Stimulated activated naive CD4-positive, alpha-beta T cell treated with Interleukin-2 at 50 U/mL for 16 hours (primary cell): ENCODE data around the gene TMEM37.

ENCODE experiments used
- DNase-seq: peaks from one replicate; lab custom pipeline; 2025; lab: John Stamatoyannopoulos, UW

The TMEM37 gene

DNA sequence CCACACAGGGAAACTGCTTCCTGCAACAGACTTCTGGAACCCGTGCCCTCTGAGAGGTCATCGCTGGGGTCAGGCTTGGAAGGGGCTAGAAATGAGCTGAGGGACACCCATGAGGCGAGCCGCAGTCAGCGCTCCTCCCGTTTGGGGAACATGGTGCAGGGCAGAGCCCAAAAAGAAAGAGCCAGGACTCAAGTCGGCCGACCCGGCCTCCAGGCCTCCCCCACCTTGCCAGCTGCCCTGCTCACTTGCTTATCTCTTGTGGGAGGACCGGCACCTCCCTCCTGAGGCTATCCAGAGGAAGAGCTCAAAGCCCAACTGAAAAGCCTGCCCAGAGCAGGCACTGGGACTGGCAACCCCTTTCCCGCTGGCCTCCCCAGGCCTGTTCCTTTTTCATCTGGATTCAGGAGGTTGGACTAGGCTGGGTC, 49.1 kb downstream of the TMEM37 start:
- DNase-seq: no peak

DNA sequence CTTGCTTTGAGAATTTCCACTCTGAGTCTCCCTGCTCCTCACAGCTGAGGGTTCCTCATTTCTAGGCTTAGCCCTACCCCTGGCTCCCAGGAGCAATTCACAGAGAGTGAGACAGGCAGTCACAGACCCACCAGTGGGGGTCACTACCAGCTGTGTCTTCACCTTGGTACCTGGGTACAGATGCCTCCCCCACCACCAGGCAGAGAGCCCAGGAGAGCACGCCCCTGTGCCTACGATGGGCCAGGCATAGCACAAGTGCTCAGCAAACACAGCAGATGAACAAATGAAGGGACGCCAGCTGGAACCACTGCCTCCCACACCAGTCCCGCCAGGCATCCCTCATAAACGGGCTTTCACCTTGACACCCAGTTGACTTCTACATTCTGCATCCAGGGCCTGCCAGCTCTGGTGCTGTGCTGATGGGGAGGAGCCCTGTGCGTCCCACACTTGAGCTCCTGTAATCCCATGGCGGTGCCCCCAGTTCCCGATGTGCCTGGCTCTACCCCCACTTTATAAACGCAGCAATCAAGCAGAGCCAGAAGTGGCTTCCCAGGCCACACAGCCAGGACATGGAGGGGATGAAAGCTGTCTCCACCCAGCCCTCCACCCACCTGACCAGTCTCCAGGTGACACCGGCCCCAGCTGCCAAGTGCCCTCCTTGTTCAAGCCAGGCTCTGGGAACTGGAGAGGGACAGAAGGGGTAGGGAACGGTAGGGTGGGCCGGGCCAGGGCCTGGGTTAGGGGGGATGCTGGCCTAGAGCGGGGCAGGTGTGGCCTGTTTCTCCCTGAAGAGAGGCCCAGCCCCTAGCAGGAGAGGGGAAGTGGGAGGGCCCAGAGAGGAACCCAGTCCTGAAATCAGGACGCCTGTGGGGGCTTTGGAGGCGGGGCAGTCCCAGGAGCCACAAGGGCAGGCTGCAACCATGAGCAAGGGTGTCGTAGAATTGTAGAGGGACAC, 50.1 kb downstream of the TMEM37 start:
- no peak for DNase-seq

- no peak for DNase-seq
Measured at GRCh38 chr2:119482481-119483394, 51.1 kb downstream of the TMEM37 start.

GRCh38 chr2:119483395-119483753, 51.7 kb downstream of the TMEM37 start:
- DNase-seq: no peak

- no peak for DNase-seq
Measured at GRCh38 chr2:119483896-119484718, 52.5 kb downstream of the TMEM37 start.

- no peak for DNase-seq
Measured at GRCh38 chr2:119484834-119485233, 53.2 kb downstream of the TMEM37 start.

DNA sequence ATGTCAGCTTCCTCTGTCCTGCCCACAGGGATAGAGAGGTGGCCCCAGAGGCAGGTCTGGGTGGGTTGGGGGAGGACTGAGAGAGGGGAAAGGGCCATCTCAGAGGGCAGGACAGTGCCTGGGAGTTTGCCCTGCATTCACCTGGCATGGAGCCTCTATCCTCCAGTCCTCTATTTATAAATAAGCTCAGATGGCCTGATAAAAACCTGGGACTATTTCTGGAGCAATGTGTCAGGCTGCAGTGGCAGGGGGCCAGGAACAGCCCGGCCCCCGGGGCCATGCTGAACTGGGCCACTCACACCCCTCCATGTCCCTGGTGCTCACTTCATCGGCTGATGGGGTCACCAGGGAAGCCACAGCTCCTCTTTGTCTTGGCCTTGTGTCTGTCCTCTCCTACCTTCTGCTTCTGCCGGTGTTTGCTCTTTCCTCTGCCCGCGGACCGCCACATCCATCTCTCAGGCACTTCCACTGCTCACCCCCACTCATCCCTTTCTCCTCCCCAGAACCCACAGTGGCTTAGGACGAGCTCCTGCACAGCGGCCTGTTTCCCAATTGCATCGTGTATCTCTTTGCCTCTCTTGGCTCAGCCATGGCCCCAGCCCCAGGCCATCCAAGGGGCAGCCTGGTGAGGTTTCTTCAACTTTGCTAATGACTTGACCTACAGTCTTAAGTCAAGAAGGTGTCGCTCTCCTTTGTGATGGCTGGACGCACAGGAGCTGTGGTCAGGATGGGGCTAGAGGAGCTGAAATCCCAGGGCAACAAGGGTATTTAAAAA, 53.9 kb downstream of the TMEM37 start:
- no peak for DNase-seq

DNA sequence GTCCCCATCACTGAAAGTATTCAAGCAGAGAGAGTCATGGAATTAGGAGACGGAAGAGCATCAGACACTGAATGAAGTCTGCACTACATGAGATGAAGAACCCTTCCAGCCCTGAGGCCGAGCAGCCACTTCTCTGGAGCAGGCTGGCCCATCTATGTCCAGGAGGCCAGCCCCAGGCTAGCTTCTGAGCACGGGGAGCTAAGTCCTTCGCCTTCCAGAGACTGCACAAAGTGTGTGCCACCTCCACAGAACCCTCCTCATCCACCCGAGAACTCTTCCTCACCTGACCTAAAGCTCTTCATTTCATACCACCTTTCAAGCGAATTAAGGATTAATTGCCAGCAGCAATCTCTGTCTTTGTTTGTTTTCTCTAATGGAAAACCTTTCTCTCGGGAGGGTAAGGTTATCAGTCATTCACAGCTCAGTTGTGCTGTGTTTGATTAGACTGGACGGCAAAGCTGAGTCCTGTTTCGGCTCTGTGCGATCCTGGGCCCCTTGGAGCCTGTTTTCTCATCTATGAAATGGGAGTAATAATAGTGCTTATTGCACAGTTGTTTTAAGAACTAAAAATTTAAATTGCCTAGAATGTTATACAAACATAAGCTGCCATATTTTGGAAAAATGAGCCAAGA, 54.7 kb downstream of the TMEM37 start:
- no peak for DNase-seq

GRCh38 chr2:119486886-119487285, 55.2 kb downstream of the TMEM37 start:
- DNase-seq: no peak

DNA sequence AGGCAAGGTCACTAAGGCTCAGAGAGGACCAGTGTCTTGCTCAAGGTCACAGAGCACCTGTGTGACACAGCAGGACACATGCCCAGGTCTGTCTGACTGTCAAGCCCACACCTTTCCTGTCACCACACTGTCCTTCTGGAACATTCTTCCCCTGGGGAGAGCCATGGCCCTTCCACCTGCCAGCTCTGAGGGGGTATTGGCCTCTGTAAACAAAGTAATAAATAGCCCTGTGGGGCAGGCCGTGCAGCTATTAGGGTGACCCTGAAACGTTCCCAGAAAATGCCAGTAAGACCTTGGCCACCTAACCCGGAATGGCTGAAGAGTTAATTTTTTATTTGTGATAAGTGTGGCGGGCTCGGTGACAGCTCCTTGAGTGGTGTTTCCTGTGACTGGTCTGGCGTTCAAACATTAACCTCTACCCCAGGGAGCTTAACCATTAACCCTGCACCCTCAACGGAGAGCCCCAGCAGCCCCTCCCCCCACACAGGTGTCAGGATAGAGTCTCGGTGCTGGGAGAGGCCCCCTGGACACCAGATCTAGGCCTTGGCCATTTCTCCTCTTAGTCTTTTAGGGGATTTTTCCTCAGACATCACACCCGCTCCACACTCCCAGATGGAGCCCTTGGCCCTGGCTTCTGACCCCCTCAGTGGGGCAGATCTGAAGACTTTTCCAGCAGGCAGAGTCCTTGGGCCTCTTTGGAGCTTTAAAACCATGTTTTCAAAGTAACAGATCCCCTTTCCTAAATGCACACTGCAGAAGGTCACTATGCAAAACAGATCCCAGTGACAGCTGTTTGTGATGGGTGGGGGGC, 56.0 kb downstream of the TMEM37 start:
- no peak for DNase-seq
